K562 (cell line): ENCODE measurements around the gene CRELD2. TPM values are rescaled to one million over a fixed set of nuclear protein-coding genes. Genes with fewer than 3 reads are reported as not detected.

Source experiments
- ATAC-seq: fragments of 200-7000 bp; cut with Tn5 transposase; 3 replicates; pipeline ENCODE4 v1.9.1; 2020; ENCODE audit warnings: moderate library complexity
- BruUV-seq: library from RNA; stranded (reverse); fragments of 400-500 nt; replicated peaks from 2 replicates; lab custom pipeline; 2021; lab: Mats Ljungman, UMichigan
- CTCF ChIA-PET: fragments of 300-600 bp; formaldehyde crosslinking; extraction: SDS; loops from one replicate; lab custom pipeline; 2021; ENCODE audit warnings: low intra/inter-chr PET ratio; lab: Yijun Ruan, JAX
- POLR2A ChIA-PET: fragments of 300-600, 350-650 bp; sonication (Branson Sonifier 250); formaldehyde crosslinking; extraction: SDS; loops from one replicate; lab custom pipeline; 2021; ENCODE audit warnings: antibody characterized with exemption, inconsistent platforms; lab: Yijun Ruan, JAX
- DNase-seq, 4 experiments: peaks; one replicate each; pipeline versions ENCODE4 v3.0.0 to v3.0.0-alpha.2; 2011 to 2018; ENCODE audit warnings: low spot score in 3 of 4, mixed read lengths in 3 of 4; ENCODE audit errors: extremely low read depth in 1 of 4
- FAIRE-seq: peaks from 2 replicates; lab custom pipeline; 2011; peaks lifted over from hg19 to GRCh38; lab: Jason Lieb, UNC
- H2AFZ ChIP-seq: 2 replicates; pipeline ENCODE4 v1.6.0; 2011; ENCODE audit warnings: low read depth, low read length, control low read depth, inconsistent platforms
- H3K27ac ChIP-seq: fragments of 200-600 bp; 3 replicates; pipeline ENCODE4 v1.8.0; 2011; ENCODE audit warnings: low read depth, mild to moderate bottlenecking, control low read depth, inconsistent platforms, low read length, moderate library complexity, mixed read lengths; ENCODE audit errors: extremely low read depth
- H3K27me3 ChIP-seq, 2 experiments: fragments of 300-600 bp in 1 of 2; 2 replicates in 1 of 2; 3 replicates in 1 of 2; pipeline versions ENCODE4 v1.6.0 to v1.8.0; 2011; ENCODE audit warnings: inconsistent platforms in 2 of 2, low read length in 2 of 2, mild to moderate bottlenecking in 1 of 2, mixed read lengths in 1 of 2, moderate library complexity in 1 of 2; ENCODE audit not compliant: control insufficient read depth in 2 of 2, insufficient read depth in 2 of 2
- H3K36me3 ChIP-seq: fragments of 300-600 bp; 3 replicates; pipeline ENCODE4 v1.8.0; 2011; ENCODE audit warnings: mild to moderate bottlenecking, low read length, inconsistent platforms; ENCODE audit not compliant: control insufficient read depth, insufficient read depth
- H3K4me1 ChIP-seq, 2 experiments: fragments of 200-600 bp in 1 of 2; replicated peaks in 1 of 2; 2 replicates in 1 of 2; 3 replicates in 1 of 2; pipeline versions ENCODE4 v1.5.1 to v1.8.0; 2011; ENCODE audit warnings: inconsistent platforms in 2 of 2, low read length in 2 of 2, mild to moderate bottlenecking in 1 of 2, mixed read lengths in 1 of 2, moderate library complexity in 1 of 2; ENCODE audit not compliant: control insufficient read depth in 2 of 2, insufficient read depth in 2 of 2
- H3K4me2 ChIP-seq: 2 replicates; pipeline ENCODE4 v1.6.1; 2011; ENCODE audit warnings: low read length, control low read depth, inconsistent platforms, mixed read lengths; ENCODE audit not compliant: insufficient read depth
- H3K4me3 ChIP-seq: fragments of 200-600 bp; sonication (generic), shearing (Covaris generic); 2 replicates; pipeline ENCODE4 v1.5.1; 2016; ENCODE audit warnings: control low read depth, inconsistent platforms
- H3K79me2 ChIP-seq: fragments of 200-600 bp; 3 replicates; pipeline ENCODE4 v1.8.0; 2011; ENCODE audit warnings: low read length, inconsistent platforms; ENCODE audit not compliant: control insufficient read depth, insufficient read depth
- H3K9ac ChIP-seq, 2 experiments: 2 replicates each; pipeline versions ENCODE4 v1.6.0 to v1.6.1; 2011; ENCODE audit warnings: low read depth in 2 of 2, low read length in 2 of 2, control low read depth in 1 of 2, inconsistent platforms in 1 of 2, mild to moderate bottlenecking in 1 of 2, mixed read lengths in 1 of 2; ENCODE audit not compliant: insufficient read depth in 1 of 2
- H3K9me1 ChIP-seq: one replicate; pipeline ENCODE4 v1.6.0; 2011; ENCODE audit warnings: inconsistent platforms, mild to moderate bottlenecking, low read length, moderate library complexity; ENCODE audit not compliant: control insufficient read depth, insufficient read depth
- H3K9me3 ChIP-seq: replicated peaks from 2 replicates; pipeline ENCODE4 v1.5.1; 2011; ENCODE audit warnings: low read depth, low read length, inconsistent platforms; ENCODE audit not compliant: control insufficient read depth, insufficient read depth
- H4K20me1 ChIP-seq: replicated peaks from 2 replicates; pipeline ENCODE4 v1.6.1; 2011; ENCODE audit warnings: low read length, inconsistent platforms, mixed read lengths; ENCODE audit not compliant: control insufficient read depth, insufficient read depth
- ATF3 ChIP-seq, 2 experiments: fragments of 450-650 bp in 1 of 2; sonication (generic) in 1 of 2; formaldehyde crosslinking in 1 of 2; IDR thresholded peaks in 1 of 2; conservative IDR thresholded peaks in 1 of 2; 2 replicates each; pipeline versions ENCODE4 v1.6.1 to v1.8.1; 2016 to 2023; ENCODE audit warnings: mild to moderate bottlenecking in 2 of 2, moderate library complexity in 2 of 2, inconsistent platforms in 1 of 2, missing genetic modification reagents in 1 of 2
- CCNT2 ChIP-seq: IDR thresholded peaks from 2 replicates; pipeline ENCODE4 v1.6.1; 2011; ENCODE audit warnings: borderline replicate concordance, low read depth, mild to moderate bottlenecking, moderate library complexity, mixed read lengths, low read length; ENCODE audit not compliant: insufficient read length; ENCODE audit errors: extremely low read depth
- DPF2 ChIP-seq: fragments of 450-650 bp; IDR thresholded peaks from 2 replicates; pipeline ENCODE4 v1.6.1; 2016
- HLTF ChIP-seq: fragments of 450-650 bp; IDR thresholded peaks from 2 replicates; pipeline ENCODE4 v1.6.1; 2016
- POLR2G ChIP-seq: fragments of 200-400 bp; formaldehyde crosslinking; IDR thresholded peaks from 2 replicates; pipeline ENCODE4 v1.6.1; 2017; ENCODE audit warnings: low read depth, mild to moderate bottlenecking, antibody characterized with exemption, low read length, moderate library complexity
- RB1 ChIP-seq: fragments of 450-650 bp; IDR thresholded peaks from 2 replicates; pipeline ENCODE4 v1.6.1; 2017; ENCODE audit warnings: low read depth, mild to moderate bottlenecking
- SMARCA4 ChIP-seq: fragments of 450-650 bp; IDR thresholded peaks from 2 replicates; pipeline ENCODE4 v1.6.1; 2016
- TFAP4 ChIP-seq: sonication (generic); formaldehyde crosslinking; IDR thresholded peaks from 2 replicates; pipeline ENCODE4 v1.8.0; 2022; ENCODE audit warnings: missing genetic modification reagents, mild to moderate bottlenecking, moderate library complexity, borderline replicate concordance
- THRA ChIP-seq: fragments of 450-650 bp; IDR thresholded peaks from 2 replicates; pipeline ENCODE4 v1.6.1; 2017; ENCODE audit warnings: mild to moderate bottlenecking, moderate library complexity
- USF1 ChIP-seq: sonication (generic); formaldehyde crosslinking; IDR thresholded peaks from 2 replicates; pipeline ENCODE4 v1.9.0; 2022; ENCODE audit warnings: mild to moderate bottlenecking, missing genetic modification reagents
- VEZF1 ChIP-seq: fragments of 200-800 bp; sonication (Bioruptor generic); IDR thresholded peaks from 2 replicates; pipeline ENCODE4 v1.6.1; 2017; ENCODE audit warnings: missing genetic modification characterization, missing compliant biosample characterization
- ZNF134 ChIP-seq: fragments of 250-450 bp; sonication (Bioruptor Pico); conservative IDR thresholded peaks from 2 replicates; pipeline ENCODE4 v1.4.0; 2020
- WGBS: fragments of 100-300 bp; shearing (Covaris generic); methylation state at CpG from one replicate; pipeline ENCODE4 v1.1.6; 2016; ENCODE audit warnings: low coverage, mixed read lengths; ENCODE audit not compliant: insufficient coverage; ENCODE audit errors: missing lambda C conversion rate; 5-methylcytosine and 5-hydroxymethylcytosine counted together
- in situ Hi-C: fragments of 300-500 bp; cut with MboI; formaldehyde crosslinking; loops from 4 replicates; pipeline ENCODE4 v1.15.0; 2018; ENCODE audit warnings: inconsistent platforms, mixed read lengths
- intact Hi-C: fragments of 100-400 bp; cut with micrococcal nuclease; formaldehyde crosslinking; loops from 2 replicates; pipeline ENCODE4 v1.14.2; 2022
- polyA plus RNA-seq, 8 experiments: library from polyadenylated mRNA; depleted of rRNA in 4 of 8; stranded (reverse) in 5 of 8; unstranded in 3 of 8; fragments of >200 nt; fragmentation: Nextera tagmentation in 2 of 8; fragmentation: Illumina TruSeq in 1 of 8; extraction: Ambion mirVana in 2 of 8; extraction: Trizol in 1 of 8; gene quantifications; 2 replicates each; pipeline versions ENCODE4 v1.2.1 to v1.2.3, GENCODE V29; 2011 to 2014; ENCODE audit warnings: inconsistent platforms in 1 of 8, missing spikeins in 1 of 8
- total RNA-seq, 7 experiments: library from RNA; depleted of rRNA in 6 of 7; stranded (reverse); fragments of >200 nt in 6 of 7; fragmentation: Illumina TruSeq in 2 of 7; extraction: Trizol in 2 of 7; gene quantifications; 2 replicates each; pipeline versions ENCODE4 v1.2.1 to v1.2.3, GENCODE V29; 2011 to 2021; ENCODE audit warnings: low replicate concordance in 1 of 7

The CRELD2 gene
- total and polyA plus RNA-seq, 9 of the 15 experiments (the other 6 are each of a cell fraction or from before 2014, with no cell fraction given): 0.96 to 25.3 (median 8.8) TPM

- H3K4me3 ChIP-seq: peak overlapping the region; percentile 16; the same call in 1 of the 2 replicates
- ATAC-seq (peak; percentile 9; the same call in 1 of the 3 replicates), FAIRE-seq (no peak), DNase-seq (peak; percentile 45 to 64 (median 48))
- H4K20me1 ChIP-seq: no peaks in the 10 kb centered on the region
- in situ Hi-C loops: loop anchor here (5.0 kb wide), 2 partner anchors 58 to 98 kb away; no protein-coding TSS in a partner anchor
- H3K36me3 ChIP-seq: no peaks in the 10 kb centered on the region
- H3K4me2 ChIP-seq: peak overlapping the region; percentile 46
- no peaks in the 10 kb centered on the region for H3K27me3 ChIP-seq
- peaks cover 20 to 73% of the 10 kb centered on the region in 2 experiments for H3K4me1 ChIP-seq
- 34% methylated on average over 9 of the region's 24 CpGs for WGBS
- H3K9me3 ChIP-seq: no peaks in the 10 kb centered on the region
- ChIA-PET POLR2A (no interaction called here), CTCF (no interaction called here)
- peak overlapping the region; percentile 58; the same call in 1 of the 2 replicates for H2AFZ ChIP-seq
- intact Hi-C loops: loop anchor here (5.0 kb wide), 1 partner anchor 38 kb away; no protein-coding TSS in a partner anchor
- no TSS peak for BruUV-seq
- no peaks in the 10 kb centered on the region for H3K9me1 ChIP-seq
- H3K79me2 ChIP-seq: no peaks in the 10 kb centered on the region
- peak overlapping the region; percentile 56 to 90 for H3K9ac ChIP-seq
- peak overlapping the region; percentile 63; the same call in 2 of the 3 replicates for H3K27ac ChIP-seq
- 0 out of 2 replicates have a peak, but pooled peaks have one; percentile 17 for TF ChIP-seq SMARCA4
- TF ChIP-seq POLR2G: peak; percentile 46
- peak; percentile 16 for TF ChIP-seq CCNT2
- TF ChIP-seq VEZF1 (CRISPR knock-in tag): 0 out of 2 replicates have a peak, but pooled peaks have one; percentile 27
- no peak for TF ChIP-seq HLTF
- TF ChIP-seq RB1: no peak; the same call in 1 of the 2 replicates
- TF ChIP-seq TFAP4 (CRISPR knock-in tag): peak; percentile 51; the same call in 1 of the 2 replicates
- TF ChIP-seq ZNF134 (CRISPR knock-in tag): no peak
- TF ChIP-seq DPF2: peak; percentile 54; the same call in 1 of the 2 replicates
- TF ChIP-seq USF1: 0 out of 2 replicates have a peak, but pooled peaks have one; percentile 23
- TF ChIP-seq THRA: peak; percentile 93
- peak; percentile 65 for TF ChIP-seq ATF3 (IDR thresholded peaks at IDR 0.05)
- no peak for TF ChIP-seq ATF3 (CRISPR knock-in tag; conservative IDR thresholded peaks at IDR 0.05)
Measured at GRCh38 chr22:49934160-49934890, 15.9 kb downstream of the CRELD2 start.
